B cell (primary cell): ENCODE data around the gene RNF112. TPM values are rescaled to one million over a fixed set of nuclear protein-coding genes. Genes with fewer than 3 reads are reported as not detected.

Source experiments
- ATAC-seq: fragments of 200-7000 bp; cut with Tn5 transposase; one replicate; pipeline ENCODE4 v1.10.0; 2021; ENCODE audit warnings: low read depth, mild to moderate bottlenecking, moderate number of reproducible peaks, moderate library complexity
- CTCF ChIA-PET: fragments of 350-600 bp; sonication (Branson Sonifier 250); formaldehyde crosslinking; loops from one replicate; lab custom pipeline; 2021; ENCODE audit warnings: antibody characterized with exemption, inconsistent platforms; lab: Charles Lee
- POLR2A ChIA-PET: fragments of 350-600 bp; sonication (Branson Sonifier 250); formaldehyde crosslinking; loops from one replicate; lab custom pipeline; 2021; ENCODE audit warnings: antibody characterized with exemption; lab: Charles Lee
- DNase-seq: peaks from one replicate; pipeline ENCODE4 v3.0.0; 2013
- H2AFZ ChIP-seq: 2 replicates; pipeline ENCODE4 v1.6.1; 2012; ENCODE audit warnings: mild to moderate bottlenecking, low read depth, low read length; ENCODE audit not compliant: insufficient read depth, poor library complexity, severe bottlenecking
- H3K27ac ChIP-seq, 2 donors: 1 replicate in 1 of 2; 2 replicates in 1 of 2; pipeline ENCODE4 v1.5.1; 2012 to 2013; ENCODE audit warnings: low read length in 2 of 2, mild to moderate bottlenecking in 2 of 2, moderate library complexity in 1 of 2
- H3K27me3 ChIP-seq, 4 experiments: fragments of 200-600 bp in 1 of 4; sonication (generic) in 1 of 4; replicated peaks in 1 of 4; 1 replicate in 2 of 4; 2 replicates in 2 of 4; pipeline versions ENCODE4 v1.6.1 to v1.7.0; 2013 to 2016; ENCODE audit warnings: low read length in 3 of 4, mild to moderate bottlenecking in 2 of 4, mixed read lengths in 1 of 4, moderate library complexity in 1 of 4; ENCODE audit not compliant: insufficient read depth in 4 of 4, control insufficient read depth in 3 of 4; ENCODE audit errors: control extremely low read depth in 1 of 4
- H3K36me3 ChIP-seq, 2 experiments: replicated peaks in 1 of 2; 1 replicate in 1 of 2; 2 replicates in 1 of 2; pipeline versions ENCODE4 v1.6.1 to v1.7.1; 2013; ENCODE audit warnings: low read length in 1 of 2; ENCODE audit not compliant: insufficient read depth in 2 of 2, control insufficient read depth in 1 of 2; ENCODE audit errors: control extremely low read depth in 1 of 2, extremely low read depth in 1 of 2
- H3K4me1 ChIP-seq, 2 donors: fragments of 200-600 bp in 1 of 2; sonication (generic) in 1 of 2; 1 replicate in 1 of 2; 2 replicates in 1 of 2; pipeline versions ENCODE4 v1.5.1 to v1.6.1; 2013 to 2017; ENCODE audit warnings: low read length in 2 of 2; ENCODE audit not compliant: control insufficient read depth in 2 of 2, insufficient read depth in 2 of 2
- H3K4me2 ChIP-seq: replicated peaks from 2 replicates; pipeline ENCODE3; 2012; ENCODE audit warnings: mild to moderate bottlenecking, low read depth, low read length; ENCODE audit not compliant: poor library complexity, severe bottlenecking
- H3K4me3 ChIP-seq, 5 experiments: fragments of 200-600 bp in 1 of 5; sonication (generic) in 1 of 5; 1 replicate in 3 of 5; 2 replicates in 2 of 5; pipeline versions ENCODE4 v1.5.1 to v1.7.0; 2011 to 2016; ENCODE audit warnings: low read length in 4 of 5, mild to moderate bottlenecking in 4 of 5, low read depth in 2 of 5, control low read depth in 1 of 5, moderate library complexity in 1 of 5; ENCODE audit not compliant: insufficient read depth in 1 of 5; ENCODE audit errors: control extremely low read depth in 1 of 5, extremely low read depth in 1 of 5
- H3K79me2 ChIP-seq: fragments of 200-600 bp; sonication (generic); one replicate; pipeline ENCODE4 v1.6.0; 2016; ENCODE audit warnings: low read length; ENCODE audit not compliant: control insufficient read depth, insufficient read depth
- H3K9ac ChIP-seq: fragments of 200-600 bp; sonication (generic); 2 replicates; pipeline ENCODE4 v1.6.1; 2017; ENCODE audit warnings: mild to moderate bottlenecking, low read length, moderate library complexity
- H3K9me3 ChIP-seq, 3 donors: one replicate each; pipeline versions ENCODE4 v1.6.1 to v1.7.1; 2013; ENCODE audit warnings: low read length in 2 of 3; ENCODE audit not compliant: control insufficient read depth in 2 of 3, insufficient read depth in 1 of 3; ENCODE audit errors: control extremely low read depth in 1 of 3
- H4K20me1 ChIP-seq: 2 replicates; pipeline ENCODE4 v1.6.0; 2012; ENCODE audit warnings: mild to moderate bottlenecking, low read length; ENCODE audit not compliant: insufficient read depth, control insufficient read depth, poor library complexity, severe bottlenecking
- H3K27ac Mint-ChIP-seq: one replicate; pipeline ENCODE4 v1.8.0; 2021; ENCODE audit warnings: mixed read lengths
- H3K27me3 Mint-ChIP-seq: one replicate; pipeline ENCODE4 v1.8.0; 2021; ENCODE audit warnings: mixed read lengths
- H3K4me1 Mint-ChIP-seq: one replicate; pipeline ENCODE4 v1.8.0; 2021; ENCODE audit warnings: mixed read lengths
- H3K4me3 Mint-ChIP-seq: one replicate; pipeline ENCODE4 v1.8.0; 2021; ENCODE audit warnings: mixed read lengths
- H3K9me3 Mint-ChIP-seq: one replicate; pipeline ENCODE4 v1.8.0; 2022; ENCODE audit warnings: mixed read lengths; ENCODE audit not compliant: insufficient read depth
- CTCF ChIP-seq: fragments of 200-600 bp; IDR thresholded peaks from one replicate; pipeline ENCODE4 v1.8.0; 2022; ENCODE audit warnings: antibody characterized with exemption, mild to moderate bottlenecking
- EZH2 ChIP-seq: IDR thresholded peaks from 2 replicates; pipeline ENCODE4 v1.6.1; 2012; ENCODE audit warnings: borderline replicate concordance, low read depth, mild to moderate bottlenecking, moderate library complexity, low read length; ENCODE audit not compliant: insufficient read depth, poor library complexity, severe bottlenecking
- WGBS: methylation state at CpG from one replicate; pipeline ENCODE4 v1.1.5; 2013; ENCODE audit warnings: missing lambda C conversion rate; ENCODE audit not compliant: insufficient coverage; 5-methylcytosine and 5-hydroxymethylcytosine counted together
- intact Hi-C: fragments of 100-400 bp; cut with micrococcal nuclease; formaldehyde crosslinking; loops from one replicate; pipeline ENCODE4 v1.10.0; 2022
- polyA plus RNA-seq: library from polyadenylated mRNA; depleted of rRNA; stranded (reverse); fragments of >200 nt; gene quantifications from 2 replicates; pipeline ENCODE4 v1.2.3, GENCODE V29; 2012
- total RNA-seq, 2 donors: library from RNA; stranded (reverse); fragments of 120-200 nt in 1 of 2; gene quantifications; 1 replicate in 1 of 2; 2 replicates in 1 of 2; pipeline versions ENCODE4 v1.2.3 to v1.2.4, GENCODE V29; 2013 to 2022

The RNF112 gene
- total and polyA plus RNA-seq, 2 donors (not counting 1 experiment from before 2014, with no cell fraction given): 0.30 to 0.62 TPM

DNA sequence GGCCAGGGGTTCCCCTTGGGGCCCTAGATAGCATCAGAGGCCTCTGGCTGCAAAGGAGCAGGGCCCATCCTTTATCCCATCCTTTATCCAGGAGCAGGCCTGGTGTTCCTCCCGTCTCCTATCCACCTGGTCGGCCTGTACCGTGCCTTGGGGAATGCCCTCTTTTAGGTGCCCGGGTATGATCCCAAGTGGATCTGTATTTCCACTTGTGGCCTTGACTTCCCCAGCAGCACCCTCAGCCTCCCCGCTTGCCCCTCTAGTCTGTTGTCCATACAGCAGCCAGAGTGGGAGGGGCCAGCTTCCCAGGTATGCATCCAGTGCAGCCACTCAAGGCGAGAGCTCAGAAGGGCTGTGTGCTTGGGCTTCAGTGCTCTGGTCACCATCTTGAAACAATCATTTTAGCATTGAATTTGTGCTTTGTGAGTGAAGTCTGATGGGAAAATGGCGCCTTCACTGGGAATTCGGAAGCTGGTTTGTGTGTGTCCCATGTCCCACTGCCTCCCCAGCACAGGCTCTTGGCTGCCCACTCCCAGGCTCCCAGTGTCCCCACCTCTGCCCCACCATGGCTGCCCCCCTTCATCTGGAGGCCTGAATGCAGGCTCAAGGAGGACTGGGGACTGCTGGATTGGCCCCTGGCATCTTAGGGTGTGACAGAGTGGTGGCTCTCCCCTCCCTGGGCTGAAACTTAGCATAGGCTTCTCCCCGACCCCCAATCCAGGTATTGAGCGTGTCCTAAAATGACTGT is 3.3 kb upstream of the RNF112 start:
- TF ChIP-seq CTCF: no peak
- TF ChIP-seq EZH2: no peak
- ChIA-PET POLR2A (no interaction called here), CTCF (interaction anchor here (1.2 kb wide), 1 partner anchor 43 kb away, joined by 3 read pairs; no protein-coding TSS in a partner anchor)
- 100% methylated on average over 9 of the region's 10 CpGs for WGBS
- Mint-ChIP-seq H3K4me3 (no peak overlapping the region), H3K9me3 (no peaks in the 10 kb centered on the region), H3K4me1 (no peaks in the 10 kb centered on the region), H3K27ac (no peak overlapping the region), H3K27me3 (peaks cover 7% of the 10 kb centered on the region)
- intact Hi-C loops: no loop called here
- Histone ChIP-seq H3K27ac (no peak overlapping the region), H3K9ac (no peak overlapping the region), H3K4me3 (no peak overlapping the region), H3K27me3 (peaks cover 0 to 4% (median 0%) of the 10 kb centered on the region in 4 experiments), H3K9me3 (no peaks in the 10 kb centered on the region), H3K4me1 (no peaks in the 10 kb centered on the region), H3K79me2 (no peaks in the 10 kb centered on the region), H4K20me1 (no peaks in the 10 kb centered on the region), H3K36me3 (no peaks in the 10 kb centered on the region), H3K4me2 (no peak overlapping the region), H2AFZ (no peak overlapping the region)
- ATAC-seq (no peak), DNase-seq (no peak)

DNA sequence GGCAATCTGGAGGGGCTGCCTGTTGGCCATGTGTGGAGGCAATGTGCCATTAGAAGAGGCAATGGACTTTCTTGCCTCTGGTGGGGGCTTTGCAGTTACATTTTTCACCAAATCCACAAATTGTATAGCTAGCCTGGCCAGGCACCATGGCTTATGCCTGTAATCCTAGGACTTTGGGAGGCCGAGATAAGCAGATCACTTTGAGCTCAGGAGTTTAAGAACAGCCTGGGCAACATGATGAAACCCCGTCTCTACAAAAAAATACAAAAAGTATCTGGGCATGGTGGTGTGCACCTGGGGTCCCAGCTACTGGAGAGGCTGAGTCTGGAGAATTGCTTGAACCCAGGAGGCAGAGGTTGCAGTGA is 2.7 kb upstream of the RNF112 start:
- H3K4me2 ChIP-seq: no peak overlapping the region
- intact Hi-C loops: no loop called here
- no peak for TF ChIP-seq CTCF
- no peak for TF ChIP-seq EZH2
- no peaks in the 10 kb centered on the region for H4K20me1 ChIP-seq
- Mint-ChIP-seq H3K9me3 (no peaks in the 10 kb centered on the region), H3K4me1 (no peaks in the 10 kb centered on the region), H3K27ac (no peak overlapping the region), H3K27me3 (peaks cover 9% of the 10 kb centered on the region), H3K4me3 (no peak overlapping the region)
- no peak overlapping the region for H2AFZ ChIP-seq
- WGBS: 100% methylated on average over 1 of the region's 2 CpGs
- H3K4me1 ChIP-seq: no peaks in the 10 kb centered on the region
- H3K27ac ChIP-seq: no peak overlapping the region
- H3K9ac ChIP-seq: no peak overlapping the region
- H3K4me3 ChIP-seq: no peak overlapping the region
- POLR2A ChIA-PET: no interaction called here
- CTCF ChIA-PET: interaction anchor here (1.2 kb wide), 1 partner anchor 43 kb away, joined by 3 read pairs; no protein-coding TSS in a partner anchor
- peaks cover 0 to 1% (median 0%) of the 10 kb centered on the region in 4 experiments for H3K27me3 ChIP-seq
- DNase-seq (no peak), ATAC-seq (no peak)
- H3K9me3 ChIP-seq: no peaks in the 10 kb centered on the region
- no peaks in the 10 kb centered on the region for H3K79me2 ChIP-seq
- no peaks in the 10 kb centered on the region for H3K36me3 ChIP-seq
